HCT116 (cell line): Measurements from ENCODE around the gene LMBR1L. TPM values are rescaled to one million over a fixed set of nuclear protein-coding genes. Genes with fewer than 3 reads are reported as not detected.

Source experiments
- ATAC-seq: fragments of 200-7000 bp; cut with Tn5 transposase; 2 replicates; pipeline ENCODE4 v1.9.1; 2020; ENCODE audit warnings: mild to moderate bottlenecking, moderate library complexity
- BruUV-seq: library from RNA; stranded (reverse); fragments of 400-500 nt; replicated peaks from 2 replicates; lab custom pipeline; 2021; lab: Mats Ljungman, UMichigan
- CTCF ChIA-PET: fragments of 300-600 bp; sonication (Branson Sonifier 250); formaldehyde crosslinking; loops from one replicate; lab custom pipeline; 2021; ENCODE audit warnings: antibody characterized with exemption; lab: Charles Lee
- POLR2A ChIA-PET: fragments of 300-600, 350-600 bp; sonication (Branson Sonifier 250); formaldehyde crosslinking; loops from one replicate; lab custom pipeline; 2021; ENCODE audit warnings: antibody characterized with exemption; lab: Charles Lee
- RAD21 ChIA-PET, 2 experiments: fragments of 300-600 bp; sonication (Branson Sonifier 250); formaldehyde crosslinking; loops; one replicate each; lab custom pipeline; 2023; ENCODE audit warnings: low total read pairs in 2 of 2; ENCODE audit not compliant: uncharacterized antibody in 2 of 2, unreplicated experiment in 2 of 2, low non-redundant PET in 1 of 2; lab: Charles Lee
- DNase-seq: peaks from one replicate; pipeline ENCODE4 v3.0.0-alpha.2; 2010; ENCODE audit warnings: low read depth, low spot score
- H2AFZ ChIP-seq: fragments of 200-600 bp; shearing (Covaris generic), sonication (generic); 2 replicates; pipeline ENCODE4 v1.6.1; 2017; ENCODE audit warnings: low read depth, mixed run types, mixed read lengths, antibody characterized with exemption, low read length; ENCODE audit not compliant: poor library complexity, severe bottlenecking
- H3K27ac ChIP-seq: 2 replicates; pipeline ENCODE4 v1.5.1; 2012; ENCODE audit warnings: low read depth, low read length
- H3K27me3 ChIP-seq: fragments of 200-600 bp; sonication (generic); 2 replicates; pipeline ENCODE4 v1.6.1; 2016; ENCODE audit warnings: mixed run types, low read length, mixed read lengths; ENCODE audit not compliant: insufficient read depth
- H3K36me3 ChIP-seq, 2 experiments: fragments of 200-500 bp in 1 of 2; fragments of 200-600 bp in 1 of 2; sonication (Bioruptor generic) in 1 of 2; sonication (generic) in 1 of 2; 2 replicates each; pipeline versions ENCODE4 v1.5.1 to v1.6.1; 2014 to 2016; ENCODE audit warnings: low read length in 2 of 2, inconsistent platforms in 1 of 2, mixed read lengths in 1 of 2, mixed run types in 1 of 2; ENCODE audit not compliant: insufficient read depth in 2 of 2, control insufficient read depth in 1 of 2
- H3K4me1 ChIP-seq, 2 experiments: fragments of 200-600 bp in 1 of 2; sonication (generic) in 1 of 2; 2 replicates each; pipeline versions ENCODE4 v1.5.1 to v1.6.1; 2012 to 2017; ENCODE audit warnings: low read length in 2 of 2, inconsistent platforms in 1 of 2, mild to moderate bottlenecking in 1 of 2, mixed read lengths in 1 of 2, mixed run types in 1 of 2, moderate library complexity in 1 of 2; ENCODE audit not compliant: insufficient read depth in 2 of 2, control insufficient read depth in 1 of 2
- H3K4me2 ChIP-seq: fragments of 200-600 bp; sonication (generic); 2 replicates; pipeline ENCODE4 v1.6.1; 2017; ENCODE audit warnings: mixed run types, low read length, mixed read lengths
- H3K4me3 ChIP-seq, 2 experiments: fragments of 200-600 bp in 1 of 2; sonication (generic) in 1 of 2; replicated peaks in 1 of 2; 2 replicates each; pipeline ENCODE4 v1.5.1; 2011 to 2016; ENCODE audit warnings: low read length in 2 of 2, control low read depth in 1 of 2, low read depth in 1 of 2, mild to moderate bottlenecking in 1 of 2, mixed read lengths in 1 of 2, mixed run types in 1 of 2
- H3K79me2 ChIP-seq: fragments of 200-600 bp; sonication (generic); 2 replicates; pipeline ENCODE4 v1.6.1; 2017; ENCODE audit warnings: mild to moderate bottlenecking, mixed run types, low read length, moderate library complexity, mixed read lengths; ENCODE audit not compliant: insufficient read depth
- H3K9ac ChIP-seq: fragments of 200-600 bp; sonication (generic); 2 replicates; pipeline ENCODE4 v1.6.1; 2016; ENCODE audit warnings: low read length, mixed read lengths
- H3K9me2 ChIP-seq: fragments of 200-600 bp; sonication (generic), shearing (Covaris generic); 2 replicates; pipeline ENCODE4 v1.6.1; 2017; ENCODE audit warnings: mixed run types, mild to moderate bottlenecking, moderate library complexity; ENCODE audit not compliant: insufficient read depth
- H3K9me3 ChIP-seq, 2 experiments: fragments of 200-500 bp in 1 of 2; fragments of 200-600 bp in 1 of 2; sonication (Bioruptor generic) in 1 of 2; sonication (generic) in 1 of 2; 2 replicates each; pipeline ENCODE4 v1.6.1; 2014 to 2017; ENCODE audit warnings: low read length in 2 of 2, mixed read lengths in 2 of 2, inconsistent platforms in 1 of 2, low read depth in 1 of 2, mild to moderate bottlenecking in 1 of 2, mixed run types in 1 of 2, moderate library complexity in 1 of 2; ENCODE audit not compliant: control insufficient read depth in 1 of 2, insufficient read depth in 1 of 2
- H4K20me1 ChIP-seq: fragments of 200-600 bp; sonication (generic), shearing (Covaris generic); 2 replicates; pipeline ENCODE4 v1.6.1; 2017; ENCODE audit warnings: mixed run types, mild to moderate bottlenecking, moderate library complexity; ENCODE audit not compliant: insufficient read depth
- CBX3 ChIP-seq: IDR thresholded peaks from 2 replicates; pipeline ENCODE4 v1.6.1; 2012; ENCODE audit warnings: low read depth
- CEBPB ChIP-seq: IDR thresholded peaks from 2 replicates; pipeline ENCODE4 v1.6.1; 2012; ENCODE audit warnings: low read depth
- EGR1 ChIP-seq: IDR thresholded peaks from 2 replicates; pipeline ENCODE4 v1.6.1; 2012; ENCODE audit warnings: low read depth
- ELF1 ChIP-seq: IDR thresholded peaks from 2 replicates; pipeline ENCODE4 v1.6.1; 2012; ENCODE audit warnings: low read depth, borderline replicate concordance
- EZH2 ChIP-seq: fragments of 200-600 bp; sonication (generic); IDR thresholded peaks from 2 replicates; pipeline ENCODE4 v1.6.1; 2017; ENCODE audit warnings: antibody characterized with exemption, mixed run types
- FOSL1 ChIP-seq: IDR thresholded peaks from 2 replicates; pipeline ENCODE4 v1.6.1; 2012; ENCODE audit warnings: low read depth
- JUND ChIP-seq: IDR thresholded peaks from 2 replicates; pipeline ENCODE4 v1.6.1; 2012
- POLR2A ChIP-seq: IDR thresholded peaks from 2 replicates; pipeline ENCODE4 v1.7.0; 2011; ENCODE audit warnings: borderline replicate concordance; ENCODE audit not compliant: insufficient read depth, insufficient read length; ENCODE audit errors: extremely low read depth
- POLR2AphosphoS5 ChIP-seq: IDR thresholded peaks from 2 replicates; pipeline ENCODE4 v1.6.1; 2011; ENCODE audit warnings: mild to moderate bottlenecking, low read depth, low read length, moderate library complexity
- TCF7L2 ChIP-seq: IDR thresholded peaks from 2 replicates; pipeline ENCODE4 v1.7.0; 2011; ENCODE audit warnings: borderline replicate concordance, inconsistent platforms; ENCODE audit not compliant: insufficient read depth, insufficient read length; ENCODE audit errors: extremely low read depth
- YY1 ChIP-seq: IDR thresholded peaks from 2 replicates; pipeline ENCODE4 v1.6.1; 2011; ENCODE audit warnings: low read length, low read depth, moderate library complexity, mild to moderate bottlenecking; ENCODE audit not compliant: insufficient replicate concordance; ENCODE audit errors: extremely low read depth
- ZFX ChIP-seq: fragments of 450-650 bp; IDR thresholded peaks from 2 replicates; pipeline ENCODE4 v1.6.1; 2017
- intact Hi-C: fragments of 100-400 bp; cut with micrococcal nuclease; formaldehyde crosslinking; loops from 2 replicates; pipeline ENCODE4 v1.10.0; 2022
- total RNA-seq: library from RNA; stranded (reverse); gene quantifications from one replicate; pipeline ENCODE4 v1.2.1, GENCODE V29; 2021; ENCODE audit not compliant: unreplicated experiment
- TF ChIP-seq, protein P1 (sequence below): IDR thresholded peaks from 2 replicates; pipeline ENCODE4 v1.6.1; 2012
- TF ChIP-seq, protein P2 (sequence below): IDR thresholded peaks from 2 replicates; pipeline ENCODE4 v1.6.1; 2011; ENCODE audit warnings: mild to moderate bottlenecking, low read length, moderate library complexity; ENCODE audit not compliant: insufficient replicate concordance; ENCODE audit errors: extremely low read depth
- TF ChIP-seq, protein P3 (sequence below), 3 experiments: fragments of 200-600 bp in 1 of 3; sonication (generic) in 1 of 3; IDR thresholded peaks in 2 of 3; conservative IDR thresholded peaks in 1 of 3; 2 replicates each; pipeline ENCODE4 v1.5.1; 2012 to 2017; ENCODE audit warnings: low read depth in 2 of 3, low read length in 2 of 3, antibody characterized with exemption in 1 of 3, borderline replicate concordance in 1 of 3, control low read depth in 1 of 3, mild to moderate bottlenecking in 1 of 3, mixed read lengths in 1 of 3, mixed run types in 1 of 3, moderate library complexity in 1 of 3; ENCODE audit not compliant: insufficient read depth in 1 of 3

The LMBR1L gene
- total RNA-seq, 1 experiment from 2014 or later, result 44.4 TPM

DNA sequence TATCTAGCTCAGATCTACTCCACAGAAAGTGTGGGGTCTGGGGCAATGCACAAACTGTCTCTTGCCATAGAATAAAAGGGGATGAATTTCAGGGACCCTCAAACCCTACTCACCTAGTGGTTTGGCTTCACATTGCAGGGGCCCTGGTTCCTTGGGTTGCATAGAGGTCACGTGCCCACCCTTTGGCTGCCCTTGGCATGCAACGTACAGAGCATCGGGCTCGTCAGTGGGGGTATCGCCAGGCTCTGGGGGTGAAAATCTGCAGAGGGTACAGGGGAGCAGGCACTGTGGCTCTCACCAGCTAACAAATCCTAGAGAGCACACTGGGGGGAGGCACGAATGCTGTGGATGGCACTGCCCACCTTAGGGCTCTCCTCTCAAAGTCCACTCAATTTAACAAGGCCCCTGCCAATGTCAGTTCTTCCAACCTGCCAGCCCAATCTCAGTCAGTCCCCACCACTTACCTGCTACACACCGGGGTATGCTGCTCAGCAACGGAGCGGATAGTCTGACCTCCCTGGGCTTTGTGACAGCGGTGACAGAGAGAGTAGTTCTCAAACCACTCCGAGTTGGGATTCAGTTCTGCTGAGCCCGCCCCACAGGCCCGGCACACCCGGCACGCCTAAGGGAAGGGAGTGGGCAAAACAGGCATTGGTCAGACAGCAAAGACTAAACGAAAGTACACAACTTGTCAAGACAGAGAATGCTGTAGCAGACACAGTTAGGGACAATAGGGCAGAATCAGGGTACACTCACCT lies 58.0 kb downstream of the LMBR1L start:
- RAD21 ChIA-PET, result no interaction called here
- TF ChIP-seq ZFX, result no peak
- TF ChIP-seq EZH2, result no peak
- no peak for TF ChIP-seq POLR2AphosphoS5
- TF ChIP-seq, protein P1, sequence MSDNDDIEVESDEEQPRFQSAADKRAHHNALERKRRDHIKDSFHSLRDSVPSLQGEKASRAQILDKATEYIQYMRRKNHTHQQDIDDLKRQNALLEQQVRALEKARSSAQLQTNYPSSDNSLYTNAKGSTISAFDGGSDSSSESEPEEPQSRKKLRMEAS, result no peak
- TF ChIP-seq, protein P2, sequence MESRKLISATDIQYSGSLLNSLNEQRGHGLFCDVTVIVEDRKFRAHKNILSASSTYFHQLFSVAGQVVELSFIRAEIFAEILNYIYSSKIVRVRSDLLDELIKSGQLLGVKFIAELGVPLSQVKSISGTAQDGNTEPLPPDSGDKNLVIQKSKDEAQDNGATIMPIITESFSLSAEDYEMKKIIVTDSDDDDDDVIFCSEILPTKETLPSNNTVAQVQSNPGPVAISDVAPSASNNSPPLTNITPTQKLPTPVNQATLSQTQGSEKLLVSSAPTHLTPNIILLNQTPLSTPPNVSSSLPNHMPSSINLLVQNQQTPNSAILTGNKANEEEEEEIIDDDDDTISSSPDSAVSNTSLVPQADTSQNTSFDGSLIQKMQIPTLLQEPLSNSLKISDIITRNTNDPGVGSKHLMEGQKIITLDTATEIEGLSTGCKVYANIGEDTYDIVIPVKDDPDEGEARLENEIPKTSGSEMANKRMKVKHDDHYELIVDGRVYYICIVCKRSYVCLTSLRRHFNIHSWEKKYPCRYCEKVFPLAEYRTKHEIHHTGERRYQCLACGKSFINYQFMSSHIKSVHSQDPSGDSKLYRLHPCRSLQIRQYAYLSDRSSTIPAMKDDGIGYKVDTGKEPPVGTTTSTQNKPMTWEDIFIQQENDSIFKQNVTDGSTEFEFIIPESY, result no peak
- no peak for TF ChIP-seq FOSL1
- TF ChIP-seq, protein P3, sequence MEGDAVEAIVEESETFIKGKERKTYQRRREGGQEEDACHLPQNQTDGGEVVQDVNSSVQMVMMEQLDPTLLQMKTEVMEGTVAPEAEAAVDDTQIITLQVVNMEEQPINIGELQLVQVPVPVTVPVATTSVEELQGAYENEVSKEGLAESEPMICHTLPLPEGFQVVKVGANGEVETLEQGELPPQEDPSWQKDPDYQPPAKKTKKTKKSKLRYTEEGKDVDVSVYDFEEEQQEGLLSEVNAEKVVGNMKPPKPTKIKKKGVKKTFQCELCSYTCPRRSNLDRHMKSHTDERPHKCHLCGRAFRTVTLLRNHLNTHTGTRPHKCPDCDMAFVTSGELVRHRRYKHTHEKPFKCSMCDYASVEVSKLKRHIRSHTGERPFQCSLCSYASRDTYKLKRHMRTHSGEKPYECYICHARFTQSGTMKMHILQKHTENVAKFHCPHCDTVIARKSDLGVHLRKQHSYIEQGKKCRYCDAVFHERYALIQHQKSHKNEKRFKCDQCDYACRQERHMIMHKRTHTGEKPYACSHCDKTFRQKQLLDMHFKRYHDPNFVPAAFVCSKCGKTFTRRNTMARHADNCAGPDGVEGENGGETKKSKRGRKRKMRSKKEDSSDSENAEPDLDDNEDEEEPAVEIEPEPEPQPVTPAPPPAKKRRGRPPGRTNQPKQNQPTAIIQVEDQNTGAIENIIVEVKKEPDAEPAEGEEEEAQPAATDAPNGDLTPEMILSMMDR (IDR thresholded peaks at IDR 0.05 in 2 of 3, conservative IDR thresholded peaks at IDR 0.05 in 1 of 3; ENCODE audit: borderline replicate concordance in 1 of 3, insufficient read depth in 1 of 3, low read depth in 2 of 3, low read length in 2 of 3), result no peak
- TF ChIP-seq CBX3, result no peak
- no peak for TF ChIP-seq POLR2A
- TF ChIP-seq ELF1, result no peak
- no peak for TF ChIP-seq YY1
- TF ChIP-seq TCF7L2, result no peak
- TF ChIP-seq JUND, result no peak
- no peak for TF ChIP-seq CEBPB
- no peak for TF ChIP-seq EGR1
- CTCF ChIA-PET, result no interaction called here
- Histone ChIP-seq H3K27ac (no peak overlapping the region), H2AFZ (no peak overlapping the region), H3K36me3 (peaks cover 52 to 66% of the 10 kb centered on the region in 2 experiments), H3K9me3 (no peaks in the 10 kb centered on the region), H4K20me1 (no peaks in the 10 kb centered on the region), H3K9ac (no peak overlapping the region), H3K79me2 (peaks cover 70% of the 10 kb centered on the region), H3K4me3 (no peak overlapping the region), H3K4me2 (no peak overlapping the region), H3K27me3 (no peaks in the 10 kb centered on the region), H3K9me2 (no peaks in the 10 kb centered on the region), H3K4me1 (peaks cover 7 to 19% of the 10 kb centered on the region in 2 experiments)
- ATAC-seq (no peak), DNase-seq (no peak)
- intact Hi-C loops, result no loop called here
- POLR2A ChIA-PET, result no interaction called here
- TSS peak; percentile 1 for BruUV-seq
